K562 (cell line): ENCODE results near the gene PREX1. TPM values are rescaled to one million over a fixed set of nuclear protein-coding genes. Genes with fewer than 3 reads are reported as not detected.

Source experiments
- ATAC-seq: fragments of 200-7000 bp; cut with Tn5 transposase; 3 replicates; pipeline ENCODE4 v1.9.1; 2020; ENCODE audit warnings: moderate library complexity
- BruUV-seq: library from RNA; stranded (reverse); fragments of 400-500 nt; replicated peaks from 2 replicates; lab custom pipeline; 2021; lab: Mats Ljungman, UMichigan
- CTCF ChIA-PET: fragments of 300-600 bp; formaldehyde crosslinking; extraction: SDS; loops from one replicate; lab custom pipeline; 2021; ENCODE audit warnings: low intra/inter-chr PET ratio; lab: Yijun Ruan, JAX
- POLR2A ChIA-PET: fragments of 300-600, 350-650 bp; sonication (Branson Sonifier 250); formaldehyde crosslinking; extraction: SDS; loops from one replicate; lab custom pipeline; 2021; ENCODE audit warnings: antibody characterized with exemption, inconsistent platforms; lab: Yijun Ruan, JAX
- DNase-seq, 4 experiments: peaks; one replicate each; pipeline versions ENCODE4 v3.0.0 to v3.0.0-alpha.2; 2011 to 2018; ENCODE audit warnings: low spot score in 3 of 4, mixed read lengths in 3 of 4; ENCODE audit errors: extremely low read depth in 1 of 4
- FAIRE-seq: peaks from 2 replicates; lab custom pipeline; 2011; peaks lifted over from hg19 to GRCh38; lab: Jason Lieb, UNC
- H2AFZ ChIP-seq: 2 replicates; pipeline ENCODE4 v1.6.0; 2011; ENCODE audit warnings: low read depth, low read length, control low read depth, inconsistent platforms
- H3K27ac ChIP-seq: fragments of 200-600 bp; 3 replicates; pipeline ENCODE4 v1.8.0; 2011; ENCODE audit warnings: low read depth, mild to moderate bottlenecking, control low read depth, inconsistent platforms, low read length, moderate library complexity, mixed read lengths; ENCODE audit errors: extremely low read depth
- H3K27me3 ChIP-seq, 2 experiments: fragments of 300-600 bp in 1 of 2; 2 replicates in 1 of 2; 3 replicates in 1 of 2; pipeline versions ENCODE4 v1.6.0 to v1.8.0; 2011; ENCODE audit warnings: inconsistent platforms in 2 of 2, low read length in 2 of 2, mild to moderate bottlenecking in 1 of 2, mixed read lengths in 1 of 2, moderate library complexity in 1 of 2; ENCODE audit not compliant: control insufficient read depth in 2 of 2, insufficient read depth in 2 of 2
- H3K36me3 ChIP-seq: fragments of 300-600 bp; 3 replicates; pipeline ENCODE4 v1.8.0; 2011; ENCODE audit warnings: mild to moderate bottlenecking, low read length, inconsistent platforms; ENCODE audit not compliant: control insufficient read depth, insufficient read depth
- H3K4me1 ChIP-seq, 2 experiments: fragments of 200-600 bp in 1 of 2; replicated peaks in 1 of 2; 2 replicates in 1 of 2; 3 replicates in 1 of 2; pipeline versions ENCODE4 v1.5.1 to v1.8.0; 2011; ENCODE audit warnings: inconsistent platforms in 2 of 2, low read length in 2 of 2, mild to moderate bottlenecking in 1 of 2, mixed read lengths in 1 of 2, moderate library complexity in 1 of 2; ENCODE audit not compliant: control insufficient read depth in 2 of 2, insufficient read depth in 2 of 2
- H3K4me2 ChIP-seq: 2 replicates; pipeline ENCODE4 v1.6.1; 2011; ENCODE audit warnings: low read length, control low read depth, inconsistent platforms, mixed read lengths; ENCODE audit not compliant: insufficient read depth
- H3K4me3 ChIP-seq: fragments of 200-600 bp; sonication (generic), shearing (Covaris generic); 2 replicates; pipeline ENCODE4 v1.5.1; 2016; ENCODE audit warnings: control low read depth, inconsistent platforms
- H3K79me2 ChIP-seq: fragments of 200-600 bp; 3 replicates; pipeline ENCODE4 v1.8.0; 2011; ENCODE audit warnings: low read length, inconsistent platforms; ENCODE audit not compliant: control insufficient read depth, insufficient read depth
- H3K9ac ChIP-seq, 2 experiments: 2 replicates each; pipeline versions ENCODE4 v1.6.0 to v1.6.1; 2011; ENCODE audit warnings: low read depth in 2 of 2, low read length in 2 of 2, control low read depth in 1 of 2, inconsistent platforms in 1 of 2, mild to moderate bottlenecking in 1 of 2, mixed read lengths in 1 of 2; ENCODE audit not compliant: insufficient read depth in 1 of 2
- H3K9me1 ChIP-seq: one replicate; pipeline ENCODE4 v1.6.0; 2011; ENCODE audit warnings: inconsistent platforms, mild to moderate bottlenecking, low read length, moderate library complexity; ENCODE audit not compliant: control insufficient read depth, insufficient read depth
- H3K9me3 ChIP-seq: replicated peaks from 2 replicates; pipeline ENCODE4 v1.5.1; 2011; ENCODE audit warnings: low read depth, low read length, inconsistent platforms; ENCODE audit not compliant: control insufficient read depth, insufficient read depth
- H4K20me1 ChIP-seq: replicated peaks from 2 replicates; pipeline ENCODE4 v1.6.1; 2011; ENCODE audit warnings: low read length, inconsistent platforms, mixed read lengths; ENCODE audit not compliant: control insufficient read depth, insufficient read depth
- ARID1B ChIP-seq: fragments of 450-650 bp; IDR thresholded peaks from 2 replicates; pipeline ENCODE4 v1.6.1; 2016; ENCODE audit warnings: antibody characterized with exemption, mild to moderate bottlenecking, inconsistent platforms
- CBFA2T2 ChIP-seq: fragments of 450-650 bp; conservative IDR thresholded peaks from 2 replicates; pipeline ENCODE4 v1.6.1; 2017; ENCODE audit warnings: mild to moderate bottlenecking
- CBFA2T3 ChIP-seq: fragments of 450-650 bp; IDR thresholded peaks from 2 replicates; pipeline ENCODE4 v1.6.1; 2017
- ESRRA ChIP-seq: fragments of 450-650 bp; IDR thresholded peaks from 2 replicates; pipeline ENCODE4 v1.6.1; 2014; ENCODE audit warnings: low read depth, mild to moderate bottlenecking, moderate library complexity, borderline replicate concordance
- RBM25 ChIP-seq: fragments of 200-400 bp; formaldehyde crosslinking; IDR thresholded peaks from 2 replicates; pipeline ENCODE4 v1.6.1; 2018; ENCODE audit warnings: low read length, low read depth, moderate library complexity; ENCODE audit not compliant: severe bottlenecking
- SIN3B ChIP-seq: fragments of 450-650 bp; IDR thresholded peaks from 2 replicates; pipeline ENCODE4 v1.6.1; 2017; ENCODE audit warnings: low read depth, mild to moderate bottlenecking, moderate library complexity
- TAL1 ChIP-seq: fragments of 450-650 bp; IDR thresholded peaks from 2 replicates; pipeline ENCODE4 v1.6.1; 2016; ENCODE audit warnings: mild to moderate bottlenecking
- TEAD4 ChIP-seq, 2 experiments: sonication (generic) in 1 of 2; formaldehyde crosslinking in 1 of 2; IDR thresholded peaks; 2 replicates each; pipeline versions ENCODE4 v1.6.1 to v1.8.0; 2012 to 2022; ENCODE audit warnings: borderline replicate concordance in 1 of 2, inconsistent platforms in 1 of 2, low read length in 1 of 2, mild to moderate bottlenecking in 1 of 2, missing genetic modification reagents in 1 of 2
- VEZF1 ChIP-seq: fragments of 200-800 bp; sonication (Bioruptor generic); IDR thresholded peaks from 2 replicates; pipeline ENCODE4 v1.6.1; 2017; ENCODE audit warnings: missing genetic modification characterization, missing compliant biosample characterization
- ZBTB2 ChIP-seq: fragments of 450-650 bp; IDR thresholded peaks from 2 replicates; pipeline ENCODE4 v1.6.1; 2016; ENCODE audit warnings: antibody characterized with exemption
- ZHX1 ChIP-seq: fragments of 150-350 bp; conservative IDR thresholded peaks from 2 replicates; pipeline ENCODE4 v1.6.1; 2014; ENCODE audit warnings: low read length
- WGBS: fragments of 100-300 bp; shearing (Covaris generic); methylation state at CpG from one replicate; pipeline ENCODE4 v1.1.6; 2016; ENCODE audit warnings: low coverage, mixed read lengths; ENCODE audit not compliant: insufficient coverage; ENCODE audit errors: missing lambda C conversion rate; 5-methylcytosine and 5-hydroxymethylcytosine counted together
- in situ Hi-C: fragments of 300-500 bp; cut with MboI; formaldehyde crosslinking; loops from 4 replicates; pipeline ENCODE4 v1.15.0; 2018; ENCODE audit warnings: inconsistent platforms, mixed read lengths
- intact Hi-C: fragments of 100-400 bp; cut with micrococcal nuclease; formaldehyde crosslinking; loops from 2 replicates; pipeline ENCODE4 v1.14.2; 2022
- polyA plus RNA-seq, 8 experiments: library from polyadenylated mRNA; depleted of rRNA in 4 of 8; stranded (reverse) in 5 of 8; unstranded in 3 of 8; fragments of >200 nt; fragmentation: Nextera tagmentation in 2 of 8; fragmentation: Illumina TruSeq in 1 of 8; extraction: Ambion mirVana in 2 of 8; extraction: Trizol in 1 of 8; gene quantifications; 2 replicates each; pipeline versions ENCODE4 v1.2.1 to v1.2.3, GENCODE V29; 2011 to 2014; ENCODE audit warnings: inconsistent platforms in 1 of 8, missing spikeins in 1 of 8
- total RNA-seq, 7 experiments: library from RNA; depleted of rRNA in 6 of 7; stranded (reverse); fragments of >200 nt in 6 of 7; fragmentation: Illumina TruSeq in 2 of 7; extraction: Trizol in 2 of 7; gene quantifications; 2 replicates each; pipeline versions ENCODE4 v1.2.1 to v1.2.3, GENCODE V29; 2011 to 2021; ENCODE audit warnings: low replicate concordance in 1 of 7

Gene PREX1
- total and polyA plus RNA-seq, 9 of the 15 experiments (the other 6 are each of a cell fraction or from before 2014, with no cell fraction given): 0.37 to 10.4 (median 4.8) TPM

- WGBS: 24% methylated on average over 17 of the region's 18 CpGs
- Histone ChIP-seq H2AFZ (no peak overlapping the region), H3K27ac (no peak overlapping the region), H3K9me1 (no peaks in the 10 kb centered on the region), H3K36me3 (no peaks in the 10 kb centered on the region), H3K9ac (no peak overlapping the region), H3K9me3 (no peaks in the 10 kb centered on the region), H3K4me3 (no peak overlapping the region), H4K20me1 (peaks cover 9% of the 10 kb centered on the region), H3K27me3 (no peaks in the 10 kb centered on the region; a peak in 1 of 5 replicates), H3K79me2 (no peaks in the 10 kb centered on the region), H3K4me1 (peaks cover 4 to 7% of the 10 kb centered on the region in 2 experiments; a peak in 2 of 5 replicates), H3K4me2 (no peak overlapping the region)
- peak in 1 of 4 experiments; percentile 10 for DNase-seq
- BruUV-seq: no TSS peak
- peak; percentile 65 for FAIRE-seq
- intact Hi-C loops: no loop called here
- ChIA-PET CTCF (no interaction called here), POLR2A (no interaction called here)
- in situ Hi-C loops: no loop called here
- ATAC-seq: no peak; the same call in 2 of the 3 replicates
- peak; percentile 37 for TF ChIP-seq RBM25
- TF ChIP-seq TEAD4 (IDR thresholded peaks at IDR 0.05; ENCODE audit: low read length): 0 out of 2 replicates have a peak, but pooled peaks have one; percentile 7
- TF ChIP-seq TEAD4 (CRISPR knock-in tag; IDR thresholded peaks at IDR 0.05; ENCODE audit: borderline replicate concordance): no peak
- TF ChIP-seq ARID1B: peak; percentile 19; the same call in 1 of the 2 replicates
- TF ChIP-seq CBFA2T2: 0 out of 2 replicates have a peak, but pooled peaks have one; percentile 22
- peak; percentile 60; the same call in 1 of the 2 replicates for TF ChIP-seq ESRRA
- peak; percentile 22; the same call in 1 of the 2 replicates for TF ChIP-seq TAL1
- peak; percentile 50 for TF ChIP-seq CBFA2T3
- no peak for TF ChIP-seq ZBTB2
- TF ChIP-seq SIN3B: no peak
- peak; percentile 31; the same call in 1 of the 2 replicates for TF ChIP-seq VEZF1
- no peak for TF ChIP-seq ZHX1
Observed at GRCh38 chr20:48709058-48709691, 118.6 kb downstream of the PREX1 start.
